Esophagus (tissue), 2 donors: ENCODE data around the gene SNX25. TPM values are rescaled to one million over a fixed set of nuclear protein-coding genes. Genes with fewer than 3 reads are reported as not detected.

Source experiments
- H3K27ac ChIP-seq, 2 donors: one replicate each; pipeline ENCODE4 v1.5.1; 2013; ENCODE audit warnings: low read depth in 2 of 2, mild to moderate bottlenecking in 2 of 2, inconsistent platforms in 1 of 2, low read length in 1 of 2, moderate library complexity in 1 of 2
- H3K27me3 ChIP-seq, 2 donors: one replicate each; pipeline ENCODE4 v1.6.1; 2013; ENCODE audit warnings: low read length in 2 of 2, control low read depth in 1 of 2, mild to moderate bottlenecking in 1 of 2; ENCODE audit not compliant: insufficient read depth in 2 of 2, control insufficient read depth in 1 of 2
- H3K36me3 ChIP-seq, 2 donors: one replicate each; pipeline ENCODE4 v1.6.1; 2013; ENCODE audit warnings: low read length in 1 of 2; ENCODE audit not compliant: control insufficient read depth in 2 of 2, insufficient read depth in 2 of 2
- H3K4me1 ChIP-seq, 2 donors: one replicate each; pipeline ENCODE4 v1.6.1; 2013; ENCODE audit warnings: low read length in 1 of 2; ENCODE audit not compliant: control insufficient read depth in 2 of 2, insufficient read depth in 2 of 2
- H3K4me3 ChIP-seq, 2 donors: one replicate each; pipeline ENCODE4 v1.5.1; 2013; ENCODE audit warnings: low read length in 2 of 2, mild to moderate bottlenecking in 2 of 2, low read depth in 1 of 2, moderate library complexity in 1 of 2
- H3K9me3 ChIP-seq, 2 donors: one replicate each; pipeline ENCODE4 v1.6.1; 2013; ENCODE audit warnings: mild to moderate bottlenecking in 2 of 2, low read depth in 1 of 2, low read length in 1 of 2, moderate library complexity in 1 of 2; ENCODE audit not compliant: control insufficient read depth in 2 of 2, insufficient read depth in 1 of 2
- WGBS, 2 donors: extraction: QIAGEN DNeasy Blood & Tissue Kit; methylation state at CpG; one replicate each; pipeline ENCODE4 v1.1.7; 2013; 5-methylcytosine and 5-hydroxymethylcytosine counted together
- polyA plus RNA-seq, 2 donors: library from polyadenylated mRNA; stranded (reverse); fragments of 200-250 nt; gene quantifications; one replicate each; pipeline ENCODE4 v1.2.3, GENCODE V29; 2013
- donor health status: healthy with polysubstance abuse.
- donor health status: Bipolar disorder and iron deficiency.

The SNX25 gene
- polyA plus RNA-seq, 2 donors, result 3.5 to 4.4 TPM

DNA sequence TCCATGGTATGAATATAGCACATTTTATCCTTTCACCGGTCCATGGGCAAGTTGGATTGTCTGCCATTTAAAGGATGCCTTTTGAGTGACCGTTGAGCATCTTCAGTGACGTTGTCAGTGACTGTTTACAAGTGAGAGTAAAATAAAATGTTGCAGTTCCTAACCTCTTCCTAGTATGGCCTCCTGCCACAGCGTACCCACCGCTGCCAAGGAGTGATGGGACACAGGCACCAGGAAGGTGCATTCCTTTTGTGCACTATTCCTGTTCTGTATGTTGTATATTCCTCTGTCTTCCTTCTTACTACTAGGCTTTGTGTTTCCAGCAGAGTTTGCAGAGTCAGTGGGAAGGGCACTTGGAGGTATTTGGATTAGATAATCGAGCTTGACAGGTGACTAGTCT lies 61.5 kb downstream of the SNX25 start:
- no peak overlapping the region for H3K27ac ChIP-seq
- 93% methylated on average over 6 of the region's 6 CpGs for WGBS, 2 donors
- H3K9me3 ChIP-seq, result no peaks in the 10 kb centered on the region
- no peak overlapping the region for H3K4me3 ChIP-seq
- no peaks in the 10 kb centered on the region for H3K4me1 ChIP-seq
- no peaks in the 10 kb centered on the region for H3K36me3 ChIP-seq
- no peaks in the 10 kb centered on the region for H3K27me3 ChIP-seq

DNA sequence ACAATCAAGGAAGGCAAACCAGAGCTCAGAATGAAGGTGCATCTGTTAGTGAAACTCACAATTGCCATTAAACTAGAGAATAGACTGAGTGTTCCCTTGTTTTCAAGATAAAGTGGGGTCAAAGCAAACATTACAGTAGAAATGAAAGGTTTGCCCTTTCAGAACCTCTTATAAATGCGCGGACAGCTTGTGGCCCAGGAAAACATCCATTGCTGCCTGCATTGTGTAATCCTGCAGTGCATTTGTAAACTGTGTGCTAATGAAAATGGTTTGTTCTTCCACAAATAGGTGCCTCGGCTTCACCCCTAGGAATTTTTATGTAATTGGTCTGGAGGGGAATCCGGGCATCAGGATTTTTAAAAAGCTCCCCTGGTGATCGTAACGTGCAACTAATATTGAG lies 62.8 kb downstream of the SNX25 start:
- H3K27me3 ChIP-seq, result no peaks in the 10 kb centered on the region
- H3K27ac ChIP-seq, result no peak overlapping the region
- H3K4me3 ChIP-seq, result no peak overlapping the region
- no peaks in the 10 kb centered on the region for H3K4me1 ChIP-seq
- no peaks in the 10 kb centered on the region for H3K36me3 ChIP-seq
- H3K9me3 ChIP-seq, result no peaks in the 10 kb centered on the region
- 92 to 97% methylated on average over 6 of the region's 6 CpGs for WGBS, 2 donors

DNA sequence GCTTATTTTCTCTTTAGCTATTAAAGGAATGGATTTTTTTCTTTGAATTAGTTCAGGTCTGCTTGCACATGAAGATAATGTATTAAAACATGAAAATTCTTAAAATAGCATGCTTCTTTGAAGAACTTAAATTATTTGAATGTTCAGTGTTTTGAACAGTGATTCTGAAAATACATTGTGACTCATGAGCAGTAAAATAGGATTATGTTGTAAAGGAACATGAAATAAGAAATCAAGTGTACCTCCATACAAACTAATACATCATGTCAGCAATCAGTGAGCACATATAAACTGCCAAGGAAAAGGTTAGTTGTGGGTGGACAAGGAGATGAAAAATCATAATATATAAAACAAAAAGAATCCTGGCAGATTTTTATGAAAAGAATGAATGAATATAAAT lies 66.1 kb downstream of the SNX25 start:
- Histone ChIP-seq H3K4me1 (no peaks in the 10 kb centered on the region), H3K36me3 (no peaks in the 10 kb centered on the region), H3K27me3 (no peaks in the 10 kb centered on the region), H3K4me3 (no peak overlapping the region), H3K27ac (no peak overlapping the region), H3K9me3 (no peaks in the 10 kb centered on the region)

DNA sequence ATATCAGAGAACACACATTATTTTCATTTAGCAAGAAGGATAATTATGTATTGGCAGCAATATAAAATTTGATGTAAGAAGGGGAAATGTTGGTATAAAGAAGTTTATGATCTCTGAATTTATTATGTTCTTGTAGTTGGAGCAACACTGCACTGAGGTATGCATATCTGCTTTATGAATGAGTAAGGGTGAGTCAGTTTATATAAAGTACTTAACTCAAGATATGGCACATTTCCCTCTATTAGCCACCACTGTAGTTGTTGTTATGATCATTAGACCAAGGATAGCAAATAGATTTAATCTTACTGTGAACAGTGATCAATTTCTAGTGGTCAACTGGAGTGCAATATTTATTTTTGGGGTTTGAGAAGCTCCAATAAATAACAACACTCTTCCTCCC lies 66.6 kb downstream of the SNX25 start:
- no peak overlapping the region for H3K4me3 ChIP-seq
- H3K4me1 ChIP-seq, result no peaks in the 10 kb centered on the region
- H3K9me3 ChIP-seq, result no peaks in the 10 kb centered on the region
- no peak overlapping the region for H3K27ac ChIP-seq
- no peaks in the 10 kb centered on the region for H3K27me3 ChIP-seq
- H3K36me3 ChIP-seq, result no peaks in the 10 kb centered on the region

DNA sequence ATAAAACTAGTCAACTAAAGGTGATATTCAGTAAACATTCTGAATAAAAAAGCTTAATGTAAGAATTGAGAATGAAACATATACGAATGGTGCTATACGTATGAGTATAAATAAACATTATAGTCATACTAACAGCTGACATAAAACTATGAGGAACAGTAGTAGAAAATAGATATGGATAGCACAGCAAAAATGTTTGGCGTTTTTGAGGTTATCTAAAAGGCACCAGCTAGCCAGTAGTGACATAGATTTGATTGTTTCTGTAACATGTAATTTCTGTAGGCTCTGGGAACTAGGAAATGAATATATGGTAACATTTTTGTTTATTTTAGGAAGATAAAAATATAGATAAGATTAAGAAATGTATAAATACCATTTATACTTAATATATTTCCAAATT lies 69.3 kb downstream of the SNX25 start:
- H3K9me3 ChIP-seq, result no peaks in the 10 kb centered on the region
- no peak overlapping the region for H3K27ac ChIP-seq
- H3K27me3 ChIP-seq, result no peaks in the 10 kb centered on the region
- H3K4me3 ChIP-seq, result no peak overlapping the region
- 86 to 88% methylated on average over 3 of the region's 3 CpGs for WGBS, 2 donors
- no peaks in the 10 kb centered on the region for H3K36me3 ChIP-seq
- no peaks in the 10 kb centered on the region for H3K4me1 ChIP-seq

DNA sequence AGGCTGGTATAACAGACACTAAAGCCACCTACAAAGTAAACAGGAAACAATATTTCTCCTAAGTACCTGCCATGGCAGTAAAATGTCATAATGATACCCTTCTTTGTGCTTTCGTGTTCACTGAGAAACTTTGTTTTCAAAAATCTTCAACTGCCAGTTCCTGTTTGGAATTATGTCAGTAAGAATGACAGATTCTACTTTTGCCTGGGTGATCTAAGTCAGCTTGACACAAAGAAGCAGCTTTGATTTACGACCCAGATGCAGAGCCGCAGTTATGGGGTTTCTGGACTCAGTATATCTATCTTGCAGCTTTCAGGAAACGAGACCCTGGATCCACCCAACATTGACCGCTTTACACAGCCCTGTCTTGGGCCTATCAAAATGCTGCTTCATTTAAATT lies 71.2 kb downstream of the SNX25 start:
- Histone ChIP-seq H3K27me3 (no peaks in the 10 kb centered on the region), H3K4me3 (no peak overlapping the region), H3K4me1 (no peaks in the 10 kb centered on the region), H3K27ac (no peak overlapping the region), H3K36me3 (no peaks in the 10 kb centered on the region), H3K9me3 (no peaks in the 10 kb centered on the region)
- 73 to 83% methylated on average over 5 of the region's 5 CpGs for WGBS, 2 donors

DNA sequence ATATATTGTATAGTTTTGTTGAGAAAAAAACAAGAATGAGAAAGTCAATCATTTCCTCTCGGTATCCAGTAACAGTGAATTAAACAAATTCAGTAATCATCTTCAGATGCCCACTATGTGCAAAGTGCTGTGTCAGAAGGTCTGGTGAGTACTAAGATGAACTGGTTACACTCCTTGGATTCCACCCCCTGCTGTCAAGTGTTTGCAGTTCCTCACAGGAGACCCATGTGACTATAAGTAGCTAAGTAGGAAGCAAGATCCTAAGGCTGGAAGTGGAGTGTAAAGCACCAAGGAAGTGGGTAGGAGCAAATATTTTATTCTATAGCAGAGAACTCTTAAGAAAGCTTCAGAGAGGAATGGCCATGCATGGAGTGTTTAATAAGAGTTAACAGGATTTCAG lies 73.6 kb downstream of the SNX25 start:
- Histone ChIP-seq H3K27ac (no peak overlapping the region), H3K9me3 (no peaks in the 10 kb centered on the region), H3K36me3 (no peaks in the 10 kb centered on the region), H3K27me3 (no peaks in the 10 kb centered on the region), H3K4me3 (no peak overlapping the region), H3K4me1 (no peaks in the 10 kb centered on the region)
- WGBS, 2 donors, result 98 to 100% methylated on average over 1 of the region's 1 CpG

DNA sequence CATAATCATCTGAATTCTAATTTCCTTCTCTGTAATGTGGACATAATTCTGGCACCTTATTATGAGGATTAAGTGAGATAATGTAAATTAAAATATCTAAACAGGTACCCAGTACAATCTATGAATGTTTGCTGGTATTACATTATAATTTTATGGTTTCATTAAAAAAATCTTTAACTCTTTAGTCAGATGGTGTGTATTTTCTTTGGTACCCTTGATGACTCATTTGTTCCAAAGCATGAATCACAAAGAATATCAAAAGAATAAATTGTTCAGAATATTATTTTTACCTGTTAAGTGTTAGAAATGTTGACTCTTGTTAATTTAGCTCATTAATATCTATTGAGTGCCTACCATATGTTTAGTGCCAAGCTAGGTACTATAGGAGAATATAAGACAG lies 74.3 kb downstream of the SNX25 start:
- Histone ChIP-seq H3K27me3 (no peaks in the 10 kb centered on the region), H3K36me3 (peaks cover 0 to 2% of the 10 kb centered on the region in 2 donors), H3K4me1 (no peaks in the 10 kb centered on the region), H3K9me3 (no peaks in the 10 kb centered on the region), H3K4me3 (no peak overlapping the region), H3K27ac (no peak overlapping the region)

DNA sequence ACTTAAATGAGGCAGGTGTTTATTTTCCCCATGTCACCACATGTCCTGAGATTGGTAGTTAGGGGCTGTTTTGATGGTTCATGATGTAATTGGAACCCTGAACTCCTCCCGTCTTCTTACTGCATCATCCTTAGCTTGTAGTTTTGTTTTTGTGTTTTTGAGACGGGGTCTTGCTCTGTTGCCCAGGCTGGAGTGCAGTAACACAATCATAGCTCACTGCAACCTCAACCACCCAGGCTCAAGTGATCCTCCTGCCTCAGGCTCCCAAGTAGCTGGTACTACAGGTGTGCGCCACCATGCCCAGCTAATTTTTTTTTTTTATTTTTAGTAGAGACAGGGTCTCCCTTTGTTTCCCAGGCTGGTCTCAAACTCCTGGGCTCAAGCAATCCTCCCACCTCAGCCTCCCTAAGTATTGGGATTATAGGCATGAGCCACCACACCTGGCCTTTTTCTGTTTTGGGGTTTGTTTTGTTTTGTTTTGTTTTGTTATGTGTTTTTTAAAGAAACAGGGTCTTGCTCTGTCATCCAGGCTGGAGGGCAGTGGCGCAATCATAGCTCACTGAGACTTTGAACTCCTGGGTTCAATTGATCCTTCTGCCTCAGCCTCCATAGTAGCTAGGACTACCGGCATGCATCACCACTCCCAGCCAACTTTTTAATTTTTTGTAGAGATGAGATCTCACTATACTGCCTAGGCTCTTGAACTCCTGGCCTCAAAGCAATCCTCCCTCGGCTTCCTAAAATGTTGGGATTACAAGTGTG lies 76.4 kb downstream of the SNX25 start:
- 90 to 97% methylated on average over 6 of the region's 6 CpGs for WGBS, 2 donors

DNA sequence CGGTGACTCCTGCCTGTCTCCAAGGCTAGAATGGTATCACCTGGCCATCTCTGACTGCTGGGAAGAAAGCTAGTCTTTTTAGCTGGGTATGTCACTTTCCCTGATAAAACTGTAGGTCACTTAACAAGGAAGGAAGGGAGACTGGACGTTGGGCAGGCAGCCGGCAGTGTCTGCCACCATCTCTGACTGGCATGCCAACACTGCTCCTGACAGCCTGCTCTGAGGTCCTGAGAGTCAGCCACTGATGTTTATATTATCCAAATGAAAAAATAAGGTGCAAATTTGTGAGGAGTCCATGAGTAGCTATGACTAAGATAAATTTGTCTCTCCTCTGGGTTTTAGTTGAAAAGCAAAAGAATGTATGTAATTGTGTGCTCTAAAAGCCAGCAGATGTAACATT lies 77.2 kb downstream of the SNX25 start:
- Histone ChIP-seq H3K27me3 (no peaks in the 10 kb centered on the region), H3K36me3 (peaks cover 4 to 6% of the 10 kb centered on the region in 2 donors), H3K4me3 (no peak overlapping the region), H3K4me1 (no peaks in the 10 kb centered on the region), H3K9me3 (no peaks in the 10 kb centered on the region), H3K27ac (no peak overlapping the region)
- WGBS, 2 donors, result 78 to 83% methylated on average over 3 of the region's 3 CpGs

More for the DNA sequence above, 76.4 kb downstream of the SNX25 start:
- no peaks in the 10 kb centered on the region for H3K4me1 ChIP-seq
- no peaks in the 10 kb centered on the region for H3K27me3 ChIP-seq
- no peak overlapping the region for H3K4me3 ChIP-seq
- no peak overlapping the region for H3K27ac ChIP-seq
- H3K36me3 ChIP-seq, result peaks cover 4 to 6% of the 10 kb centered on the region in 2 donors
- H3K9me3 ChIP-seq, result no peaks in the 10 kb centered on the region
